Measurements from ENCODE around the gene FBRSL1.

FBRSL1 gene

GRCh38 chr12:132513458-132514135 lies 23.6 kb downstream of the FBRSL1 start:
- FAIRE-seq, result no peak

DNA sequence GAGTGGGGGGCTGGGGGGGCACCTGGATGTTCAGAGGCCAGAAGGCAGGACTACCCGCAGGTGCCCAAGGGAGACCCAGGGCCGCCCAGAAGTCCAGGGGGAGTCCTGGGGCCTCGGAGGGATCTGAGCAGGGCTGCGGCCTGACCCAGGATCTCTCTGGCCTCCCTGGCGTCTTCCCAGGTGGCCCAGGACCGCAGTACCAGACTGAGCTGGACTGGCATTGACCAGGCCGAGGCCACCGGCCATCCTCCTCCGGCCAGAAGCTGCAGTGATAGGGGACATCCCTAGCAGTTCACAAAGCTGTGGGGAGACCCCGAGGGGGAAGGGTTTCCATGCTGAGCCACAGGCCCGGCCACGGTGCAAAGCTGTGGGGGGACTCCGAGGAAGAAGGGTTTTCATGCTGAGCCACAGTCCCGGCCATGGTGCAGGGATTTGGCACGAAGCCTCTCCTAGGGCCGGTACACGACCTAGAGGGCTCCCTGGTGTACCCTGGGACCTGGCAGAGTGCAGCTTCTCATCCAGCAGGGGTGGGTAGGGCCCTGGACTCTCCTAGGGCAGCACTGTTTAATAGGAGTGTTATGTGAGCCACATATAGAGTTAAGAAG lies 24.4 kb downstream of the FBRSL1 start:
- no peak for FAIRE-seq

DNA sequence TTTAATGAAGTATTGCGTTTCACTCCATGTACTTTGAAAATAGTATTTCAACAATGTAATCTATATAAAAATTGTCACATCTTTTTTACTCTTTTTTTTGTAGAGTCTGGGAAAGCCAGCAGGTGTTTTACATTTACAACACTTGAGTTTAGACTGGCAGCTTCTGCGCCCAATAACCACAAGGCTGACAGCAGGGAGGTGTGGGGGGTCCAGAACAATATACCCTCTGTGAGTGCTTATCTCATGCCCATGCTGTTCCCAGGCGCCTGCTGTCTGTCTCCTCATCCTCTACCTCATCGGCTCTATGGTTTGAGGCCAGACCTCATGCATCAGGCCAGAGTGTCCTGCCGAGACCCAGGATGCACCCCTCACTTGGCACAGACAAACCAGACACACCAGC lies 24.9 kb downstream of the FBRSL1 start:
- no peak for FAIRE-seq

DNA sequence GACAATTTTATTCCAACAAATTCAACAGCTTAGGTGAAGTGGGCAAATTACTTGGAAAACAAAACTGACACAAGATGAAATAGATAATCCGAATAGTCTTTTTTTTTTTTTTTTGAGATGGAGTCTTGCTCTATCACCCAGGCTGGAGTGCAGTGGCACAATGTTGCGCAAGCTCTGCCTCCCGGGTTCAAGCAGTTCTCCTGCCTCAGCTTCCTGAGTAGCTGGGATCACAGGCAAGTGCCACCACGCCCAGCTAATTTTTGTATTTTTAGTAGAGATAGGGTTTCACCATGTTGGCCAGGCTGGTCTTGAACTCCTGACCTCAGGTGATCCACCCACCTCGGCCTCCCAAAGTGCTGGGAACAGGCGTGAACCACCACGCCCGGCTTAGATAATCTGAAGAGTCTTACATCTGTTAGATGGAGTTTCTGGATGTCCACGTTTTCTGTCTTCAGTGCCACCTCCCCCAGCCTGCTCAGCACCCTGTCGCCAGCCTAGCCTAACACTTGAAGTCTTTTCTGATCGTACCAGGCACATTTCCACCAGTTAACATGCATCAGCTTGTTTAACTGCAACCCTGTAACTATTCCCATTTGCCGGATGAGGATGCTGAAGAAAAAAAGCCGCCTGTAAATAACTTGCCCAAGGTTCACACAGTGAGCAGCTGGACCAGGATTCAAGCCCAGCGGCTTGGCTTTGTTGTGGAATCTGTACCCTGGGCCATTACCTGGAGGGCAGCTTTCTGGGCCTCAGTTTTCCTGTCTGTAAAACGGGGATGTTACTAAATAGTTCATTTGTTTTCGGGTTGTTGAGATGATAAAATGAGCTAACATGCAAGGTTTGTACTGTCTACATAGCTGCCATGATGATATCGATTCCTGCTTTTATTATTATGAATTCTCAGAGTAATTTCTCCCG lies 26.4 kb downstream of the FBRSL1 start:
- no peak for FAIRE-seq

DNA sequence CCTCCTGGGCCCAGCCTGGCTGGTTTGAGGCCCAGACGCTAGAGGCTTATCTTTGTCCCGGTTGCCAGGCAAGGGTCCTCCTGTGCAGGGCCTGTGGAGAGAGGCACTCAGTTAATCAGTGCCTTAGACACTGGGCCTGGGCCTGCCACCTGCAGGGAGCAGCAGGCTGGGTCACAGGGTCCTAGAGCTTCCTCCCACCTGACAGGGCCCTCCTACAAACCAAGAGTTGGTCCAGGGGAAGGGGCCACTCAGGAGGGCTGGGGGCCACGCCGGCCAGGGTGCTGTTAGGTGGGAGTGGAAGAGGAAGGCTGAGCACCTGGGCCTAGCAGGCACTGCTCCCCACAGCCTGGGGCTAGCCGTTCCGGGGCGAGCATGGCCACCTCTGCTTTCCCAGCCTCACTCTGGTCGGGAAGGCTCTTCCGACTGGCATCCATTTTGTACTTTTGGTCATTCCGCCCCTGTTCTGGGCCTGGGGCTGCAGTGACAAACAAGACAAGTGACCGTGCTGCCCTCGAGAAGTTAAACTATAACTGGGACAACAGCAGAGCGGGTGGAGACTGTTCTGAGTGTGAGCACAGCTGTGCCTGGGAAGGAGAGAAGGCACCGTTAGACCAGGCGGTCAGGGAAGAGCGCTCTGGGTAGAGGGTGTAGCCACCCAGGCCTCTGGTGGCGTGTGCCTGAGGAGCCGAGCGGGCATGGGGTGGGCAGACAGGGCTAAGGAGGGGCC lies 27.2 kb downstream of the FBRSL1 start:
- no peak for FAIRE-seq

GRCh38 chr12:132517740-132518100 lies 27.8 kb downstream of the FBRSL1 start:
- no peak for FAIRE-seq

- no peak for FAIRE-seq
These were observed 28.5 kb downstream of the FBRSL1 start for GRCh38 chr12:132518354-132518992.

GRCh38 chr12:132520421-132521199 lies 30.7 kb downstream of the FBRSL1 start:
- FAIRE-seq, result no peak

- FAIRE-seq, result no peak
These were observed 31.2 kb downstream of the FBRSL1 start for GRCh38 chr12:132521200-132521580.

DNA sequence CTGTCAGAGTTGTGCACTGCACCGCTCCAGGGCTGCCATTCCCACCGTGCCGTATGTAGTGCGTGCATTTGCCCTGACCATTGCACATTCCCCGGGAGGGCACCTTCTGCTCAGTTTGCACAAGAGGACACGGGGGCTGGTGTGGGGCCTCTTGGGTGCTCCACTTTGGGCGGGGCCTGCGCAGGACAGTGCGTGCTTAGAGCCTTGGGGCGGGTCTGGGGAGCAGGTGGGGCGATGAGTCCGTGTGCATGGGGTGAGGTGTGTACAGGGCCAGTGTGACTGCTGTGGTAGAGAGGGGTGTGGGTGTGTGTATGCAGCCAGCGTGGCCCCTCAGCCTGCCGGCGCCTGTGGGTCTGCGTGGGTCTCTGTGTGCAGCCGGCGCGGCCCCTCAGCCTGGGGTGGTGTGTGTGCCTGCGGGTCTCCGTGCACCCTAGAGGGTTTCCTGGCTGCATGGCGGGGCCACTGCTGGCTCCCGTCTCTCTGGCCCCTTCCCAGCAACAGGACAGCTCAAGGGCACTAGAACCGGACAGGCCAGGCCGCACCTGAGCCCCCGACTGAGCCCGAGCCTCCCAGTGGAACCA lies 31.9 kb downstream of the FBRSL1 start:
- FAIRE-seq, result no peak

DNA sequence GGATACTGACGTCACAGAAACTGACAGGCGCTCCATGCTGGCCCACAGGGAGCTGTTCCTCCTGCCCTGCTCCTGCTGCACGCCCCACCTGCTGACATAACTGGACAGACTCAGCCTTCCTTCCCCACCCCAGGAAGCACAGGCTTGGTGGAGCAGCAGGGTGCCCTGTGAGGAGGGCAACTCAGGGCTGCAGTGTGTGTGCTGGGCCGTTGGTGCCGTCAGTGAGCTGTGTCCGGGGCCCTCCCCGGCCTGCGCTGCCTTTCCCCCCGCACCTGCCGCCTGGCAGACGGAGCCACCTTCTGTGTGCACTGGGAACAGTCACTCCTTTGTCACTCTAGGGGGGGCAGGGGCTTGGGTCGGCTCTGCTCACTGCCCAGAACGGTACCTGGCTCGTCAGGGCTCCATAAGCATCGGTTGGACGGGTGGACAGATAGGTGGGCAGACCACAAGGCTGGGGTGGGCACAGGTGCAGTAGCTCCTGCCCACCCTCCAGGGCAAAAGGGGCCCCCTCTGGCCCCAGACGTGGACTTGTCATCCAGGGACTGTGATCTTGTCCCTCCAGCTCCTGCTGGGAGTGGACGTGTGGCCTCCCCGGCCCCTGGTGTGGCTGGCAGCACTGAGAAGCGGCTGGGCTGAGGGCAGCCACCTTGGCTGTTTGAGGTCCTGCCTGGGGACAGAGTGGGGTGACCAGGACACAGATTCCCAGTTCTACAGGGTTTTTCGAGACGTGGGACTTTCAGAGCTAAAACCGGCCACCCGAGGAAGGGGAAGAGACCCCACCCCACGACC lies 32.8 kb downstream of the FBRSL1 start:
- FAIRE-seq, result no peak

- no peak for FAIRE-seq
These were observed 33.8 kb downstream of the FBRSL1 start for GRCh38 chr12:132523576-132524331.

DNA sequence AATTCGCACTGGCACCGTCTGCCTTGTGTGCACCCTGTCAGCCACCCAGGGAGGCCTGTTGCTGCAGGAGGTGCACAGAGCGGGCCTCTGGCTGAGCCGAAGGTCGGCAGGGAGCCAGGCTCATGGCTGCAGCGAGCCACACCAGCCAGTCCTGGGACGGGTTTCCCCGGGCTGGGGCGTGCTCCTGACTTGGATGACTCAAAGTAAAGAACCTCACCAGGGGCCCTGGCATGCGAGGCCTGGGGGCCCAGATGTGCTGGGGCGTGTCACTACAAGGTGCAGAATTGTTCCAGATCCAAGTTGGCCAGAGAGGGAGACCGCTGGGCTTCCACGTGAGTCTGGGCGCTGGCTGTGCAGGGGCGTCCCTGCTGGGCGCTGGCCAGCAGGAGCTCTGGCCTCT lies 34.5 kb downstream of the FBRSL1 start:
- no peak for FAIRE-seq

DNA sequence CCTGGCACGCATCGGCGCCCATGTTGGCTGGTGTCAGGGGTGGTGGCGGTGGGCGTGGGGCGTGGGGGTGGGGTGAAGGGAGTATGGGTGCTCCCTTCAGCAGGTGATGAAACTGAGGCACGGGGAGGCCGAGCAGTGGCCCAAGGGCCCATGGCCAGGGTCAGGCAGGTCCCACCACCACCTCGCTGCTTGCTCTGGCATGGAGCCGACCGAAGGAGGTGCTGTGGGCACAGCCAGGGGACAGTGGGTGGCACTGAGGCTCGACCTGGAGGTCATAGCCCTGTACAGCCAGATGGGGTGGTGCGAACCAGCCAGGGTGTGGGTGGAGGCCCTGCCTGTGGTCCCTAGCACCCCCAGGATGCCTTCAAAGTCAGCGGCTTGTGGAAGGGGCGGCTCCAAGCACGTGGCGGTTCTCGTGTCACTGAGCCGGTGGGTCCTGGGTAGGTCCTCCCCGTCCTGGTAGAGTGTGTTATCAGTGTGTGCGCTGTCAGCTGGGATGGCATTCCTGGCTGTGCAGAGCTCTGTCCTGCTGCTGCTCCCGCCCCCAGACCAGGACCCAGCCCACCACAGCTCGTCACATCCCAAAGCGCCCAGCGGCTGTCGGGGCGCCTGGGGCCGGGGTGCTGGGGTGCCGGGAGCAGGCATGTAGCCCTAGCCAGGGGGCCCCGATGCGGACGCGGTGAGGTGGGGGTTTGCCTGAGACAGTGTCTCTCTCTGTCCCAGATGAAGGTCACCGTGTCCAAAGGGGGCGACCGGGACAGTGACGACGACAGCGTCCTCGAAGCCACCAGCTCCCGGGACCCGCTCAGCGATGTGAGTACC lies 35.3 kb downstream of the FBRSL1 start:
- no peak for FAIRE-seq

DNA sequence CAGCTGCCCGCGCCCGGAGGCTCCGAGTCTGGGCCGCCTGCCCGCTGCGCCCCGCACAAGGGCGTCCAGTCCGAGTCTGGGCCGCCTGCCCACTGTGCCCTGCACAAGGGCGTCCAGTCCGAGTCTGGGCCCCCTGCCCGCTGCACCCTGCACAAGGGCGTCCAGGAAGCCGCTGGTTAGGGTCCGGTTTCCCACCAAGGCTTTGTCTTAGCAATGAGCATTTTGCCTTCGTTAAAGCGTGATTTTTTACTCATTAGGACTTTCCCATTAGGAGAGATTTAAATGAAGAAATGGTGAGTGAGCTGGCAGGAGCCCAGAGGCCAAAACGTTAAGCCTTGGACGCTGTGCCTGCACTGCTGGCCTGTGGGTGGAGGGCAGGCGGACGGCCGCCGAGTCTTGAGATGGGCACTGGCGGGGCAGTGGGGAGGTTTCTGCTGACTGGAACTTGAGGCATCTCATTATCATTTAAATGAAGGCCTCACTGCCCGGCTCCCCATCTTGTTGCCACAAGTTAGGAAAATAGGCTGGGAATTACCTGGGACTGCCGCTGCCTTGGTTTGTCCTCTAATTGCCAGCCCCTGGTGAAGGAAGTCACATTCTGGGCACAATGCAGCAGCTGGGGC lies 36.0 kb downstream of the FBRSL1 start:
- FAIRE-seq, result no peak

GRCh38 chr12:132527186-132527882 lies 37.4 kb downstream of the FBRSL1 start:
- FAIRE-seq, result no peak

GRCh38 chr12:132527883-132528264 lies 37.9 kb downstream of the FBRSL1 start:
- no peak for FAIRE-seq

DNA sequence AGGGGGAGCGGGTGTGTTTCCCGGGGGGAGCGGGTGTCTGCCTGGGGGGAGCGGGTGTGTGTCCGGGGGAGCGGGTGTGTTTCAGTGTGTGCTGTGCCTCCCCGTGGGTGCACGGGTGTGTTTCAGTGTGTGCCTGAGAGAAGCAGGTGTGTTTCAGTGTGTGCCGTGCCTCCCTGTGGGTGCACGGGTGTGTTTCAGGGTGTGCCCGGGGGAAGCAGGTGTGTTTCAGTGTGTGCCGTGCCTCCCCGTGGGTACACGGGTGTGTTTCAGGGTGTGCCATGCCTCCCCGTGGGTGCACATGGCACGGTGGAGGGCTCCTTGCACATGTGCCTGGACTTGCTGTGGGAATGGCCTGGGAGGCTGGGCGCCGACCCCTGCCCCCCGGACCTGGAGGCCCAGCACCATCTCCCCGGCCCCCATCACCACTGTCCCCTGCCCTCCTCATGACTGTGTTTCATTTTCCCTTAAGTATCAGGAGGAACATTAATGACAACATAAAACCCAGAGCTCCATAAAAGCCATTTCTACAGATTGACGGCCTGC lies 38.7 kb downstream of the FBRSL1 start:
- no peak for FAIRE-seq

Data from islet of Langerhans (tissue), 1 donor.